GM21526 (cell line): ENCODE results near the gene NPTX2.

ENCODE experiments used
- ATAC-seq: cut with Tn5 transposase; IDR thresholded peaks from one replicate; pipeline ENCODE4 v1.9.1; 2021; ENCODE audit warnings: moderate library complexity; ENCODE audit not compliant: unreplicated experiment, low FRiP score

The NPTX2 gene

GRCh38 chr7:98651760-98652159, 34.7 kb downstream of the NPTX2 start:
- no peak for ATAC-seq

GRCh38 chr7:98653601-98654310, 36.7 kb downstream of the NPTX2 start:
- no peak for ATAC-seq

- ATAC-seq, result no peak
These were observed 37.6 kb downstream of the NPTX2 start for GRCh38 chr7:98654524-98655272.

- no peak for ATAC-seq
These were observed 38.5 kb downstream of the NPTX2 start for GRCh38 chr7:98655611-98656010.

GRCh38 chr7:98656899-98657298, 39.8 kb downstream of the NPTX2 start:
- no peak for ATAC-seq

- no peak for ATAC-seq
These were observed 40.7 kb downstream of the NPTX2 start for GRCh38 chr7:98657736-98658135.

GRCh38 chr7:98659756-98660155, 42.7 kb downstream of the NPTX2 start:
- no peak for ATAC-seq

- ATAC-seq, result no peak
These were observed 44.5 kb downstream of the NPTX2 start for GRCh38 chr7:98661607-98662006.

- ATAC-seq, result no peak
These were observed 45.2 kb downstream of the NPTX2 start for GRCh38 chr7:98662289-98662688.

GRCh38 chr7:98664882-98665281, 47.8 kb downstream of the NPTX2 start:
- ATAC-seq, result no peak

- ATAC-seq, result no peak
These were observed 51.2 kb downstream of the NPTX2 start for GRCh38 chr7:98668255-98668654.

- ATAC-seq, result no peak
These were observed 52.4 kb downstream of the NPTX2 start for GRCh38 chr7:98669329-98670000.

GRCh38 chr7:98670186-98670585, 53.1 kb downstream of the NPTX2 start:
- ATAC-seq, result no peak

GRCh38 chr7:98671733-98672331, 54.7 kb downstream of the NPTX2 start:
- no peak for ATAC-seq

GRCh38 chr7:98674461-98674860, 57.4 kb downstream of the NPTX2 start:
- ATAC-seq, result no peak

GRCh38 chr7:98674881-98675280, 57.8 kb downstream of the NPTX2 start:
- no peak for ATAC-seq

GRCh38 chr7:98678215-98678614, 61.1 kb downstream of the NPTX2 start:
- no peak for ATAC-seq
